Smooth muscle cell of trachea (primary cell): ENCODE measurements around the gene ZZZ3. TPM values are rescaled to one million over a fixed set of nuclear protein-coding genes. Genes with fewer than 3 reads are reported as not detected.

Experiments used
- total RNA-seq: library from RNA; depleted of rRNA; stranded (reverse); fragments of >200 nt; gene quantifications from 2 replicates; pipeline ENCODE4 v1.2.1, GENCODE V29; 2014

ZZZ3 gene
- total RNA-seq, result 70.0 and 96.1 TPM in 2 replicates

DNA sequence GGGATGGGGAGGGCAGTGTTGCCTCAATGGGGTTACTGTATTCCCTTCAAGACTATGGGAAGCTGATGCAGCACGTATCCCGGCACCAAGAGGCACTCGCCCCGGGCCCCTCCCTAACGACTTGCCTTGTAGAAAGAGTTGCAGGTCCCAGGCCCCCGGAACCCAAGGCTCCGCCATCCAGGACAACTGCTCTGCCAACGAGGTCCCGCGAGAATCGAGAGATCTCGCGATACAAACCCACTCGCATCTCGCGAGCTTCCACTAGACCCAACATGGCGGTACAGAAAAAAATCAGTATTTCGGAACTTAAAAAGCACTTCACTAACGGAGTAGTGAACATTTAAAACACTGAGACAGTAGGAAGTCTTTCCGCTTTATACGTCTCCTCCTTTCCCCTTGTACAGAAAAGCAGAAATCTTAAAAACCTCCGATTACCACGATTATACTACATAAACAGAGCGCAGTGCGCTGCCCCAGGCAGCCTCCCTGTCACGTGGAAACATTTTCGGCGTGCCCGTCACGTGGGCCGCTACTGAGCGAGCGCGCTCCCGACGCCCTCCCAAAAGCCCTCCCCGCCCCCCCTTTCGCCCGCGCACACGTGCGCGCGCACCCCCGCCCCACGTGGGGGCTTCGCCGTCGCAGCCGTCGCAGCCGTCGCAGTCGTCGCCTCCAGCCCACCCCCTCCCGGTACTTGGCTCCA is at the start of gene ZZZ3:
Gene ZZZ3, minus strand, starts transcription at position 199 of the 700 bp plus-strand sequence. CDS start 49,304 bp downstream, outside the sequence.

Other genes starting within 250 kb of the ZZZ3 start
- 106 and 120 TPM in 2 replicates for gene USP33, start 77.2 kb upstream of the ZZZ3 start, total RNA-seq
- gene MIGA1, start 97.0 kb upstream of the ZZZ3 start, total RNA-seq, result 13.4 and 15.3 TPM in 2 replicates
- 13.1 and 18.8 TPM in 2 replicates for gene NEXN, start 206.0 kb upstream of the ZZZ3 start, total RNA-seq